Pancreas (tissue), 10 donors: Measurements from ENCODE around the gene SVOPL. TPM values are rescaled to one million over a fixed set of nuclear protein-coding genes. Genes with fewer than 3 reads are reported as not detected.

ENCODE experiments used
- ATAC-seq, 4 donors: fragments of 200-7000 bp; cut with Tn5 transposase; one replicate each; pipeline versions ENCODE4 v1.8.0 to v1.9.1; 2020; ENCODE audit warnings: mild to moderate bottlenecking in 4 of 4, moderate library complexity in 4 of 4
- DNase-seq, 6 donors: peaks; one replicate each; pipeline ENCODE4 v3.0.0-alpha.2; 2020
- FAIRE-seq: peaks from 2 replicates; lab custom pipeline; 2012; peaks lifted over from hg19 to GRCh38; lab: Jason Lieb, UNC
- H3K27ac ChIP-seq, 4 donors: fragments of 200-600 bp; sonication (generic); 1 replicate in 3 of 4; 2 replicates in 1 of 4; pipeline versions ENCODE4 v1.5.0 to v1.8.0; 2020
- H3K27me3 ChIP-seq, 4 donors: fragments of 200-600 bp; one replicate each; pipeline ENCODE4 v1.8.0; 2021
- H3K36me3 ChIP-seq, 3 donors: fragments of 200-600 bp; sonication (generic) in 1 of 3; one replicate each; pipeline versions ENCODE4 v1.5.0 to v1.8.0; 2020 to 2021
- H3K4me1 ChIP-seq, 3 donors: fragments of 200-600 bp; one replicate each; pipeline ENCODE4 v1.8.0; 2021
- H3K4me3 ChIP-seq, 4 donors: fragments of 200-600 bp; sonication (generic) in 2 of 4; one replicate each; pipeline versions ENCODE4 v1.5.0 to v1.8.0; 2020 to 2021
- H3K9me3 ChIP-seq, 4 donors: fragments of 200-600 bp; one replicate each; pipeline ENCODE4 v1.8.0; 2021
- WGBS, 2 donors: extraction: QIAGEN DNeasy Blood & Tissue Kit; methylation state at CpG; one replicate each; pipeline ENCODE4 v1.1.7; 2013; 5-methylcytosine and 5-hydroxymethylcytosine counted together
- intact Hi-C, 3 donors: fragments of 100-400 bp; cut with DNase I; formaldehyde crosslinking; loops; one replicate each; pipeline versions ENCODE4 v1.11.1 to v1.14.2; 2022
- polyA plus RNA-seq, 2 donors: library from polyadenylated mRNA; stranded (reverse); fragments of 200-250 nt; gene quantifications; one replicate each; pipeline ENCODE4 v1.2.3, GENCODE V29; 2013
- total RNA-seq, 6 donors: library from RNA; stranded (reverse); fragmentation: NEBNext Ultra II Directional in 4 of 6; extraction: Animal tissue kit (Norgen Biotek cat#: 25700) in 4 of 6; gene quantifications; one replicate each; pipeline versions ENCODE4 v1.2.1 to v1.2.4, GENCODE V29; 2021 to 2023
- TF ChIP-seq, protein P1 (sequence below), 4 donors: fragments of 200-600 bp; sonication (generic) in 3 of 4; IDR thresholded peaks; one replicate each; pipeline versions ENCODE4 v1.5.0 to v1.8.0; 2021; ENCODE audit warnings: antibody characterized with exemption in 4 of 4
- donor health status: healthy with polysubstance abuse.
- donor health status: DM: no; HTN: no; CAD: no; lungs with moderate emphysema.
- donor health status: DM: no; HTN: no; CAD: no.
- donor health status: control.
- donor health status: control.
- donor health status: Bipolar disorder and iron deficiency.
- donor health status: DM: yes; HTN: yes; CAD: no.
- donor health status: DM: no; HTN: no; CAD: no.
- donor health status: DM: no; HTN: no; CAD: no.
- donor health status: DM: yes; HTN: yes; CAD: no.

Gene SVOPL
- total and polyA plus RNA-seq, 8 donors: 0.09 to 0.91 (median 0.18) TPM; not detected in 1

DNA sequence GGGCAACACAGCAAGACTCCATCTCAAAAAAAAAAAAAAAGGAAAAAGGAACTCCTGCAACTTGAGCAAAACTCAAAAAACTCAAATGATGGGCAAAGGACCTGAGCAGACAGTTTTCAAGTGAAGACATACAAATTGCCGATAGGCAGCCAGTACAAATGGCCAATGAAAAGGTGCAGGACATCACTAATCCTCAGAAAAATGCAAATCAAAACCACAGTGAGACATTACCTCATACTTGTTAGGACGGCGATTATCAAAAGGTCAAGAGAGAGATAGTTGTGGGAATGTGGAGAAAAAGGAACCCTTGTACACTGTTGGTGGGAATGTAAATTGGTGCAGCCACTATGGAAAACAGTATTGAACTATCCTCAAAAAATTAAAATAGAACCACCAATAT is 16.8 kb downstream of the SVOPL start:
- intact Hi-C loops: no loop called here
- no peak overlapping the region for H3K27ac ChIP-seq
- FAIRE-seq: no peak
- no peaks in the 10 kb centered on the region for H3K36me3 ChIP-seq
- TF ChIP-seq, protein P1, sequence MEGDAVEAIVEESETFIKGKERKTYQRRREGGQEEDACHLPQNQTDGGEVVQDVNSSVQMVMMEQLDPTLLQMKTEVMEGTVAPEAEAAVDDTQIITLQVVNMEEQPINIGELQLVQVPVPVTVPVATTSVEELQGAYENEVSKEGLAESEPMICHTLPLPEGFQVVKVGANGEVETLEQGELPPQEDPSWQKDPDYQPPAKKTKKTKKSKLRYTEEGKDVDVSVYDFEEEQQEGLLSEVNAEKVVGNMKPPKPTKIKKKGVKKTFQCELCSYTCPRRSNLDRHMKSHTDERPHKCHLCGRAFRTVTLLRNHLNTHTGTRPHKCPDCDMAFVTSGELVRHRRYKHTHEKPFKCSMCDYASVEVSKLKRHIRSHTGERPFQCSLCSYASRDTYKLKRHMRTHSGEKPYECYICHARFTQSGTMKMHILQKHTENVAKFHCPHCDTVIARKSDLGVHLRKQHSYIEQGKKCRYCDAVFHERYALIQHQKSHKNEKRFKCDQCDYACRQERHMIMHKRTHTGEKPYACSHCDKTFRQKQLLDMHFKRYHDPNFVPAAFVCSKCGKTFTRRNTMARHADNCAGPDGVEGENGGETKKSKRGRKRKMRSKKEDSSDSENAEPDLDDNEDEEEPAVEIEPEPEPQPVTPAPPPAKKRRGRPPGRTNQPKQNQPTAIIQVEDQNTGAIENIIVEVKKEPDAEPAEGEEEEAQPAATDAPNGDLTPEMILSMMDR (IDR thresholded peaks at IDR 0.05): no peak
- H3K9me3 ChIP-seq: no peaks in the 10 kb centered on the region
- no peaks in the 10 kb centered on the region for H3K27me3 ChIP-seq
- WGBS, 2 donors: 52% methylated on average over 3 of the region's 3 CpGs
- H3K4me3 ChIP-seq: no peak overlapping the region
- DNase-seq: no peak
- ATAC-seq: no peak
- H3K4me1 ChIP-seq: peaks cover 0 to 4% (median 0%) of the 10 kb centered on the region in 3 donors

DNA sequence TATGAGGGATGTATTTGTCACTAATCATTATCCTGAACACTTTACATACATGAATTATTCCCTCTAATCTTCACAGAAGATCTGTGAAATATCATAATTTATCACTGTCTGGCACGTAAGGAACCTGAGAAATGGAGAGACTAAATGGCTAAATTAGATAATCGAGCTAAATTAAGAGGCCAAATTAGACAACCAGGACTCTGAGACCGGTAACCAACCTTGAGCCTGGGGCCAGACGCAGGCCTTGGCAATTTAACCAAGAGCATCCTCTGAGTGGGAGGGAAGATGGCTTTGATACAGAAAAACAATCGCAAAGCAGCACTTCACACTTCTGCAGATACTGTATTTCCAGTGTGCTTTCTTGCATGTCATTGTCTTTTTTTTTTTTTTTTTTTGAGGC is 21.4 kb downstream of the SVOPL start:
- FAIRE-seq (no peak), DNase-seq (no peak), ATAC-seq (no peak)
- Histone ChIP-seq H3K9me3 (no peaks in the 10 kb centered on the region), H3K4me1 (no peaks in the 10 kb centered on the region), H3K27me3 (no peaks in the 10 kb centered on the region), H3K36me3 (no peaks in the 10 kb centered on the region), H3K4me3 (no peak overlapping the region), H3K27ac (no peak overlapping the region)
- intact Hi-C loops: no loop called here
- 71 to 90% methylated on average over 5 of the region's 5 CpGs for WGBS, 2 donors
- TF ChIP-seq, protein P1 (IDR thresholded peaks at IDR 0.05): no peak

DNA sequence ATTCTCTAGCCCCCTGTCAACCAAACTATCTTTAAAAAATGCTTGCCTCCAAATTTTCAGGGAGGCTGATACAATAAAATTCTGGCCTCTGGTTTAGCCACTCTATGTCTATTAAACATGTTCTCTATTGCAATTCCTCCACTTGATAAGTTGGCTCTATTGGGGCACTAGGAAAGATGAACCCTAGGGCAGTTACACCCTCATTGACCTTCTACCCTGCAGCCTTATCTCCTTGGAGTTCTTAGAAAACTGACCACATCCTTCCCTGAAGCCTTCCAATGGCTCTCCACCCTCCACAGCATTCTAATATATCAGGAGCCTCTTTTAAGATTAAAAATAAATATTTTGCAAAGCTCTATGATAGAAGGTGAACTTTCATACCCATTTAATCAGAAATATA is 30.6 kb downstream of the SVOPL start:
- intact Hi-C loops: no loop called here
- FAIRE-seq (no peak), ATAC-seq (no peak), DNase-seq (no peak)
- Histone ChIP-seq H3K27ac (no peak overlapping the region), H3K9me3 (no peaks in the 10 kb centered on the region), H3K36me3 (no peaks in the 10 kb centered on the region), H3K4me3 (no peak overlapping the region), H3K4me1 (no peaks in the 10 kb centered on the region), H3K27me3 (no peaks in the 10 kb centered on the region)
- TF ChIP-seq, protein P1 (IDR thresholded peaks at IDR 0.05): no peak

DNA sequence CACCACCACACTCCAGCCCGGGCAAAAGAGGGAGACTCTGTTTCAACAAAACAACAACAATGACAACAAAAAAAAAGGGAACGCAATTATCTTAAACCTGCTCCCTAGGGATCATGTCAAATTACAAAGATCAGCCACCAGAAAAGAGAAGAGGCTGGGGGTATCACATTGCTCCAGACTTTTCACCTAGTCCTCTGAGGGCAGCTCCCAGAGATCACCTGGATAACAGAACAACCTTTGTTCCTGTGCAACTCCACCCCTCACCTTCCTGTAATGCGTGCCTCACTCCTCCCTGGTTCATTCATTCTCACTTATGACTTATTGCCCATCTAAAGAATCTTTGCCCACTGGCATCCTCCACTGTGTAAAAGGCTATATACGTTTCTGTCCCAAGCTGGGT is 31.8 kb downstream of the SVOPL start:
- no peak overlapping the region for H3K27ac ChIP-seq
- FAIRE-seq (no peak), ATAC-seq (no peak), DNase-seq (no peak)
- no peaks in the 10 kb centered on the region for H3K4me1 ChIP-seq
- 53 to 83% methylated on average over 4 of the region's 4 CpGs for WGBS, 2 donors
- no peaks in the 10 kb centered on the region for H3K27me3 ChIP-seq
- H3K9me3 ChIP-seq: no peaks in the 10 kb centered on the region
- TF ChIP-seq, protein P1 (IDR thresholded peaks at IDR 0.05): no peak
- H3K4me3 ChIP-seq: no peak overlapping the region
- intact Hi-C loops: no loop called here
- H3K36me3 ChIP-seq: no peaks in the 10 kb centered on the region

DNA sequence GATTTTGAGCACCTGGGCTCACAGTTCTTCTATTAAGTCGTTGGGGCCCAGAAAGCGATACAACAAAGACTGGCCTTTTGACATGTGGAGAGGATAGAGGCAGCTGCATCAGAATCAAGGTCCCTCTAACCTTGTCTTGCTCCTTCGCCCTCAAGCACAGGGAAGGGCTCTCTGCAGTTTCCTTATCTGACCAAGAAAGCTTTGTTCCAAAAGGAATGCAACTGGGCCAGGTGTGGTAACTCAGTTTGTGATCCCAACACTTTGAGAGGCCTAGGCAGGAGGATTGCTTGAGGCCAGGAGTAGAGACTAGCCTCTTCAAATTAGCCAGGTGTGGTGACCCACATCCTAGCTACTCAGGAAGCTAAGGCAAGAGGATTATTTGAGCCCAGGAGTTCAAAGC is 32.2 kb downstream of the SVOPL start:
- ATAC-seq: no peak
- Histone ChIP-seq H3K27me3 (no peaks in the 10 kb centered on the region), H3K4me3 (no peak overlapping the region), H3K9me3 (no peaks in the 10 kb centered on the region), H3K36me3 (no peaks in the 10 kb centered on the region), H3K4me1 (no peaks in the 10 kb centered on the region), H3K27ac (no peak overlapping the region)
- WGBS, 2 donors: 89 to 91% methylated on average over 3 of the region's 3 CpGs
- no peak for DNase-seq
- TF ChIP-seq, protein P1 (IDR thresholded peaks at IDR 0.05): no peak
- intact Hi-C loops: no loop called here
- no peak for FAIRE-seq
